Measurements from ENCODE around the gene ZNF557.
"Not testable (repeated sequence)": the region's sequence is repeated elsewhere in the genome, so short reads cannot be mapped to it uniquely, and the experiment has no call there.

GRCh38 chr19:7059977-7060376 lies 9.5 kb upstream of the ZNF557 start:
- not testable (repeated sequence) for TF ChIP-seq CTCF, EZH2phosphoT487 (IDR thresholded peaks at IDR 0.05)

All from neural progenitor cell (in vitro differentiated cells).